Trophoblast cell (in vitro differentiated cells and primary cell): ENCODE data around the gene TREH.
"Not testable (repeated sequence)": the region's sequence is repeated elsewhere in the genome, so short reads cannot be mapped to it uniquely, and the experiment has no call there.

Source experiments
- DNase-seq, 2 donors: peaks; one replicate each; pipeline ENCODE4 v3.0.0-alpha.2; 2016
- H2AFZ ChIP-seq: 2 replicates; pipeline ENCODE4 v1.6.1; 2013; ENCODE audit warnings: low read length, moderate library complexity, mild to moderate bottlenecking; ENCODE audit not compliant: insufficient read depth, poor library complexity
- H2AK5ac ChIP-seq: 2 replicates; pipeline ENCODE4 v1.6.1; 2013; ENCODE audit warnings: mild to moderate bottlenecking, low read length
- H2BK120ac ChIP-seq: 2 replicates; pipeline ENCODE4 v1.6.1; 2013; ENCODE audit warnings: low read length, mild to moderate bottlenecking, moderate library complexity; ENCODE audit not compliant: insufficient read depth, poor library complexity
- H2BK12ac ChIP-seq: 2 replicates; pipeline ENCODE4 v1.6.1; 2013; ENCODE audit warnings: mild to moderate bottlenecking, low read length, moderate library complexity
- H2BK5ac ChIP-seq: 2 replicates; pipeline ENCODE4 v1.6.1; 2013; ENCODE audit warnings: low read length, low read depth, moderate library complexity, mild to moderate bottlenecking; ENCODE audit not compliant: poor library complexity
- H3K14ac ChIP-seq: 2 replicates; pipeline ENCODE4 v1.6.1; 2013; ENCODE audit warnings: mild to moderate bottlenecking, low read length
- H3K18ac ChIP-seq: 2 replicates; pipeline ENCODE4 v1.6.1; 2013; ENCODE audit warnings: mild to moderate bottlenecking, low read length
- H3K23ac ChIP-seq: 2 replicates; pipeline ENCODE4 v1.6.1; 2013; ENCODE audit warnings: low read length
- H3K27ac ChIP-seq: 2 replicates; pipeline ENCODE4 v1.5.1; 2013; ENCODE audit warnings: low read depth, mild to moderate bottlenecking, inconsistent platforms, low read length, moderate library complexity
- H3K27me3 ChIP-seq: 2 replicates; pipeline ENCODE4 v1.6.1; 2013; ENCODE audit warnings: inconsistent platforms, mild to moderate bottlenecking, low read length, moderate library complexity; ENCODE audit not compliant: insufficient read depth
- H3K36me3 ChIP-seq, 2 experiments: 1 replicate in 1 of 2; 2 replicates in 1 of 2; pipeline ENCODE4 v1.6.1; 2013; ENCODE audit warnings: low read length in 2 of 2, mild to moderate bottlenecking in 2 of 2, moderate library complexity in 1 of 2; ENCODE audit not compliant: insufficient read depth in 2 of 2, control insufficient read depth in 1 of 2
- H3K4ac ChIP-seq: 2 replicates; pipeline ENCODE4 v1.6.1; 2013; ENCODE audit warnings: low read depth, mild to moderate bottlenecking, low read length, moderate library complexity
- H3K4me1 ChIP-seq, 2 experiments: 1 replicate in 1 of 2; 2 replicates in 1 of 2; pipeline ENCODE4 v1.6.1; 2013; ENCODE audit warnings: low read length in 2 of 2, mild to moderate bottlenecking in 2 of 2, moderate library complexity in 1 of 2; ENCODE audit not compliant: insufficient read depth in 2 of 2, control insufficient read depth in 1 of 2
- H3K4me2 ChIP-seq: 2 replicates; pipeline ENCODE4 v1.6.1; 2013; ENCODE audit warnings: inconsistent platforms, mild to moderate bottlenecking, low read length, moderate library complexity
- H3K4me3 ChIP-seq: 2 replicates; pipeline ENCODE4 v1.5.1; 2013; ENCODE audit warnings: mild to moderate bottlenecking, low read depth, low read length, inconsistent platforms
- H3K79me1 ChIP-seq: one replicate; pipeline ENCODE4 v1.6.1; 2013; ENCODE audit warnings: low read length
- H3K79me2 ChIP-seq: 2 replicates; pipeline ENCODE4 v1.6.1; 2013; ENCODE audit warnings: low read length, mild to moderate bottlenecking; ENCODE audit not compliant: control insufficient read depth, insufficient read depth, poor library complexity
- H3K9ac ChIP-seq: 2 replicates; pipeline ENCODE4 v1.6.1; 2013; ENCODE audit warnings: mild to moderate bottlenecking, low read length
- H3K9me3 ChIP-seq: 2 replicates; pipeline ENCODE4 v1.6.1; 2013; ENCODE audit warnings: low read depth, mild to moderate bottlenecking, control low read depth, inconsistent platforms, low read length; ENCODE audit not compliant: insufficient read depth
- H4K12ac ChIP-seq: 2 replicates; pipeline ENCODE4 v1.6.1; 2013; ENCODE audit warnings: low read depth, mild to moderate bottlenecking, low read length, moderate library complexity
- H4K8ac ChIP-seq: 2 replicates; pipeline ENCODE4 v1.6.1; 2013; ENCODE audit warnings: low read depth, mild to moderate bottlenecking, low read length, moderate library complexity
- H4K91ac ChIP-seq: one replicate; pipeline ENCODE4 v1.6.1; 2013; ENCODE audit warnings: low read depth, mild to moderate bottlenecking, low read length, moderate library complexity
- WGBS: extraction: QIAGEN DNeasy Blood & Tissue Kit; methylation state at CpG from one replicate; pipeline ENCODE4 v1.1.7; 2013; ENCODE audit warnings: missing lambda C conversion rate; ENCODE audit not compliant: insufficient read length, insufficient coverage; ENCODE audit errors: extremely low coverage; 5-methylcytosine and 5-hydroxymethylcytosine counted together

The TREH gene

DNA sequence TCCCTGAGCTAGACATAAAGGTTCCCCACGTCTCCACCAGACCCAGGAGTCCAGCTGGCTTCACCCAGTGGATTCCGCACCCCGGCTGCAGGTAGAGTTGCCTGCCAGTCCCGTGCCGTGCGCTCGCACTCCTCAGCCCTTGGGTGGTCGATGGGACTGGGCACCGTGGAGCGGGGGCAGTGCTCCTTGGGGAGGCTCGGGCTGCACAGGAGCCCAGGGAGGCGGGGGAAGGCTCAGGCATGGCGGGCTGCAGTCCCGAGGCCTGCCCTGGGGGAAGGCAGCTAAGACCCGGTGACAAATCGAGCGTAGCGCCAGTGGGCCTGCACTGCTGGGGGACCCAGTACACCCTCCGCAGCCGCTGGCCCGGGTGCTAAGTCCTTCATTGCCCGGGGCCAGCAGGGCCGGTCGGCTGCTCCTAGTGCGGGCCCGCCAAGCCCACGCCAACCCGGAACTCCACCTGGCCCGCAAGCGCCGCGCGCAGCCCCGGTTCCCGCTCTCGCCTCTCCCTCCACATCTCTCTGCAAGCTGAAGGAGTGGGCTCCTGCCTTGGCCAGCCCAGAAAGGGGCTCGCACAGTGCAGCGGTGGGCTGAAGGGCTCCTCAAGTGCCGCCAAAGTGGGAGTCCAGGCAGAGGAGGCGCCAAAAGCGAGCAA lies 9.5 kb upstream of the TREH start:
- no peak overlapping the region for H2AK5ac ChIP-seq
- H4K8ac ChIP-seq = no peak overlapping the region
- WGBS = no CpG with 5 or more reads among the region's 41 CpGs
- H2BK120ac ChIP-seq = no peak overlapping the region
- no peak overlapping the region for H2BK12ac ChIP-seq
- H4K12ac ChIP-seq = no peak overlapping the region
- H3K4ac ChIP-seq = no peak overlapping the region
- H3K79me1 ChIP-seq = peaks cover 26% of the 10 kb centered on the region
- no peak overlapping the region for H3K4me2 ChIP-seq
- no peak overlapping the region for H3K9ac ChIP-seq
- no peaks in the 10 kb centered on the region for H3K79me2 ChIP-seq
- H2AFZ ChIP-seq = no peak overlapping the region
- no peak overlapping the region for H3K14ac ChIP-seq
- peaks cover 18 to 23% of the 10 kb centered on the region in 2 experiments for H3K4me1 ChIP-seq
- no peaks in the 10 kb centered on the region for H3K27me3 ChIP-seq
- no peaks in the 10 kb centered on the region for H3K9me3 ChIP-seq
- H2BK5ac ChIP-seq = no peak overlapping the region
- H3K18ac ChIP-seq = no peak overlapping the region
- no peak overlapping the region for H3K27ac ChIP-seq
- DNase-seq = no peak
- no peak overlapping the region for H4K91ac ChIP-seq
- H3K36me3 ChIP-seq = no peaks in the 10 kb centered on the region
- H3K23ac ChIP-seq = no peak overlapping the region
- H3K4me3 ChIP-seq = no peak overlapping the region

DNA sequence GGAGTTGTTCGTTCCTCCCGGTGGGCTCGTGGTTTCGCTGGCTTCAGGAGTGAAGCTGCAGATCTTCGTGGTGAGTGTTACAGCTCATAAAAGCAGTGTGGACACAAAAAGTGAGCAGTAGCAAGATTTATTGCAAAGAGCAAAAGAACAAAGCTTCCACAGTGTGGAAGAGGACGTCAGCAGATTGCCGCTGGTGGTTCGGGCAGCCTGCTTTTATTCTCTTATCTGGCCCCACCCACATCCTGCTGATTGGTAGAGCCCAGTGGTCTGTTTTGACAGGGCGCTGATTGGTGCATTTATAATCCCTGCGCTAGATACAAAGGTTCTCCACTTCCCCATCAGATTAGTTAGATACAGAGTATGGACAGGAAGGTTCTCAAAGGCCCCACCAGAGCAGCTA lies 8.9 kb upstream of the TREH start:
- H3K27me3 ChIP-seq = not testable (repeated sequence)

DNA sequence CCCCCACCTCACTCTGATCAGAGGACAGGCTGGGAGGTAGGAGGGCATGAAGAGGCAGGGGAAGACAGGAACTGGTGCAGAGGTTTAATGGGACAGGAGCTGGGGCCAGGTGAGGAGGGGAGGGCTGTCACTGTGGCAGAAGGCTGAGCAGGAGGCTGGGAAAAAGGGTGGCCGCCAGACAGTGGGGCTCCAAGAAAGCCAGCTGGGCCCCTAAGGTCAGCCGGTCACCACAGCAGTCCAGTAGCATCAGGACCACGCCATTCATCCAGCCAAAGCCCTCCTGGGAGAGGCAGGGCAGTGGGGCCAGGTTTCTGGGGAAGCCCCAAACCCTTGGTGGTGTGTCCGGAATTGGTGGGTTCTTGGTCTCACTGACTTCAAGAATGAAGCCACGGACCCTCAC lies 8.5 kb upstream of the TREH start:
- Histone ChIP-seq H4K8ac (no peak overlapping the region), H2BK12ac (no peak overlapping the region), H4K91ac (no peak overlapping the region)

More for the DNA sequence above, 8.9 kb upstream of the TREH start:
- H3K9me3 ChIP-seq, H3K18ac ChIP-seq, H3K79me2 ChIP-seq, H3K4me3 ChIP-seq, H2BK12ac ChIP-seq, H3K23ac ChIP-seq, H2BK5ac ChIP-seq, H3K9ac ChIP-seq, H2BK120ac ChIP-seq, H3K4ac ChIP-seq, H4K12ac ChIP-seq, DNase-seq, H4K8ac ChIP-seq, H2AFZ ChIP-seq, H4K91ac ChIP-seq, H3K27ac ChIP-seq, H3K36me3 ChIP-seq, H3K14ac ChIP-seq, H2AK5ac ChIP-seq, H3K4me2 ChIP-seq: not testable (repeated sequence)
- peaks cover 18 to 23% of the 10 kb centered on the region in 2 experiments for H3K4me1 ChIP-seq
- whole genome bisulfite sequencing = no CpG with 5 or more reads among the region's 10 CpGs
- H3K79me1 ChIP-seq = peaks cover 21% of the 10 kb centered on the region

DNA sequence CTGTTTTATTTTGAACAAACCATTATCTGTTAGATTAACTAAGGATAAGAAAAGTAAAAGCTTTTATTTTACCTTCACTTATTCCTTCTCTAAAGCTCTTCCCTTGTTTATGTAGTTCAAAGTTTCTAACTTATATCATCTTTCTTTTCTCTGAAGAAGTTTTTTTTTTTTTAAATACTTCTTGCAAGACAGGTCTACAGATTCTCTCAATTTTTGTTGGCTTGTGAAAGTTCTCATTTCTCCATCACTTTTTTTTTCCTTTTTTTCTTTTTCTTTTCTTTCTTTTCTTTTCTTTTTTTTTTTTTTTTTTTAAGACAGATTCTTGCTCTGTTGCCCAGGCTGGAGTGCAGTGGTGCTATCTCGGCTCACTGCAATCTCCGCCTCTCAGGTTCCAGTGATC lies 4.7 kb upstream of the TREH start:
- H4K12ac ChIP-seq = no peak overlapping the region
- no peaks in the 10 kb centered on the region for H3K27me3 ChIP-seq
- no peak overlapping the region for H3K14ac ChIP-seq
- H3K9ac ChIP-seq = no peak overlapping the region
- no peak overlapping the region for H2AFZ ChIP-seq
- H4K91ac ChIP-seq = no peak overlapping the region
- H2BK12ac ChIP-seq = no peak overlapping the region
- no peak overlapping the region for H3K23ac ChIP-seq
- H2BK5ac ChIP-seq = no peak overlapping the region
- DNase-seq = no peak
- peaks cover 2% of the 10 kb centered on the region for H3K79me1 ChIP-seq
- H2BK120ac ChIP-seq = no peak overlapping the region
- no peaks in the 10 kb centered on the region for H3K79me2 ChIP-seq
- H3K4me3 ChIP-seq = no peak overlapping the region
- no peak overlapping the region for H4K8ac ChIP-seq
- no peaks in the 10 kb centered on the region for H3K9me3 ChIP-seq
- no peaks in the 10 kb centered on the region for H3K36me3 ChIP-seq
- no peak overlapping the region for H3K4me2 ChIP-seq
- H3K18ac ChIP-seq = no peak overlapping the region
- no peak overlapping the region for H2AK5ac ChIP-seq
- no peaks in the 10 kb centered on the region for H3K4me1 ChIP-seq
- no peak overlapping the region for H3K27ac ChIP-seq
- WGBS = no CpG with 5 or more reads among the region's 2 CpGs
- H3K4ac ChIP-seq = no peak overlapping the region

More for the DNA sequence above, 8.5 kb upstream of the TREH start:
- H3K18ac ChIP-seq = no peak overlapping the region
- no peaks in the 10 kb centered on the region for H3K36me3 ChIP-seq
- H3K4me2 ChIP-seq = no peak overlapping the region
- no peak overlapping the region for H3K4ac ChIP-seq
- H2BK120ac ChIP-seq = no peak overlapping the region
- H3K23ac ChIP-seq = no peak overlapping the region
- H3K79me2 ChIP-seq = no peaks in the 10 kb centered on the region
- H2AK5ac ChIP-seq = no peak overlapping the region
- no peak for DNase-seq
- no peak overlapping the region for H3K27ac ChIP-seq
- no peak overlapping the region for H2AFZ ChIP-seq
- H3K79me1 ChIP-seq = peaks cover 21% of the 10 kb centered on the region
- H3K14ac ChIP-seq = no peak overlapping the region
- H3K4me1 ChIP-seq = peaks cover 18 to 23% of the 10 kb centered on the region in 2 experiments
- H4K12ac ChIP-seq = no peak overlapping the region
- no CpG with 5 or more reads among the region's 5 CpGs for WGBS
- H2BK5ac ChIP-seq = no peak overlapping the region
- H3K9ac ChIP-seq = no peak overlapping the region
- no peaks in the 10 kb centered on the region for H3K27me3 ChIP-seq
- no peak overlapping the region for H3K4me3 ChIP-seq
- H3K9me3 ChIP-seq = no peaks in the 10 kb centered on the region
